ENCODE results near the gene PCDHB12. TPM values are rescaled to one million over a fixed set of nuclear protein-coding genes. Genes with fewer than 3 reads are reported as not detected.
"Not testable (repeated sequence)": the region's sequence is repeated elsewhere in the genome, so short reads cannot be mapped to it uniquely, and the experiment has no call there.

The PCDHB12 gene
- polyA plus RNA-seq, 1 donor (not counting 4 experiments of a cell fraction or from before 2014, with no cell fraction given): not detected

DNA sequence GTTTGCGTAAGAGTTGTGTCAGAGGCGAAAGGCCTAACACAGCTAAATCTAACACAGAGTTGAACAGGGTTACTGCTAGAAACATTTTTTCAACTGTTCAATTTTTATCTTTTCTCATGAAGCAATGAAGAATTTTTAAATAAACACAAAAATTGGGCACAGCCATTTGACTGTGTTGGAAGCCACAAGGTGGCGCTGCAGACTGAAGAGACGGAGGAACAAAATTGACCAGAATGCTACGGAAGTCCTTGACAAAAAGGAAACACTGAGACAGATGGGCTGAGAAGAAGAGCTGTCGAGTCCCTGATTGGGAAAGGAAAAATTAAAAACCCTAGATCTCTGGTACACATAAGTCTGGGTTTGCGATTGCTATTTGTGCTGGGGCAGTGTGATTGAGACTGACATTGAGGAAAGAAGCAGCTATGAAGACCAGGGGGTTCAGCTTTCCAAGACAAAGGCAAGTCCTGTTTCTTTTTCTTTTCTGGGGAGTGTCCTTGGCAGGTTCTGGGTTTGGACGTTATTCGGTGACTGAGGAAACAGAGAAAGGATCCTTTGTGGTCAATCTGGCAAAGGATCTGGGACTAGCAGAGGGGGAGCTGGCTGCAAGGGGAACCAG, 21.5 kb upstream of the PCDHB12 start, which contains the start of gene PCDHB9:
Gene PCDHB9 (plus strand): TSS at position 265 of the 616 bp plus-strand sequence. CDS start 158 bp downstream, at position 423.
- H4K20me1 ChIP-seq (ENCODE audit: control insufficient read depth, extremely low read depth, insufficient read depth, low read length): no peaks in the 10 kb centered on the region
- H3K4me1 ChIP-seq (ENCODE audit: control insufficient read depth, extremely low read depth, insufficient read depth, low read length): no peaks in the 10 kb centered on the region
- no peak for TF ChIP-seq EZH2 (IDR thresholded peaks at IDR 0.05; ENCODE audit: low read length)
- TF ChIP-seq CTCF (optimal IDR thresholded peaks at IDR 0.05 in 1 of 3, IDR thresholded peaks at IDR 0.05 in 1 of 3, conservative IDR thresholded peaks at IDR 0.05 in 1 of 3; ENCODE audit: extremely low read depth in 1 of 3, insufficient read depth in 2 of 3, low read length in 3 of 3): peak in 2 of 3 experiments; percentile 13 to 24
- H3K9me1 ChIP-seq (ENCODE audit: control insufficient read depth, extremely low read depth, insufficient read depth, low read length): no peaks in the 10 kb centered on the region
- H3K27me3 ChIP-seq (ENCODE audit: control insufficient read depth, extremely low read depth, insufficient read depth, low read length): no peaks in the 10 kb centered on the region
- no peak within 1 kb of the TSS for H3K9ac ChIP-seq (ENCODE audit: control insufficient read depth, extremely low read depth, insufficient read depth, low read length)
- no peak within 1 kb of the TSS for H3K4me3 ChIP-seq (ENCODE audit: control insufficient read depth in 2 of 3, extremely low read depth in 1 of 3, insufficient read depth in 2 of 3, low read depth in 1 of 3, low read length in 3 of 3)
- H3K36me3 ChIP-seq (ENCODE audit: control insufficient read depth in 2 of 2, extremely low read depth in 1 of 2, insufficient read depth in 2 of 2, low read length in 2 of 2): no peaks in the 10 kb centered on the region
- no peak within 1 kb of the TSS for H3K27ac ChIP-seq (ENCODE audit: control insufficient read depth, insufficient read depth, low read length)
- DNase-seq (ENCODE audit: low read depth, low spot score) (no peak), FAIRE-seq (no peak)
- dilution Hi-C loops (cut with MboI; ENCODE audit: extremely low pct_ligation_motif_present, low sequenced_read_pairs): no loop called here
- no peaks in the 10 kb centered on the region for H3K9me3 ChIP-seq (ENCODE audit: control insufficient read depth, low read depth, low read length)
- H3K79me2 ChIP-seq (ENCODE audit: control insufficient read depth, insufficient read depth, low read length): no peaks in the 10 kb centered on the region
- H2AFZ ChIP-seq (ENCODE audit: control insufficient read depth, low read length): no peak within 1 kb of the TSS
- H3K4me2 ChIP-seq (ENCODE audit: control insufficient read depth, extremely low read depth, insufficient read depth, low read depth, low read length): no peak within 1 kb of the TSS

DNA sequence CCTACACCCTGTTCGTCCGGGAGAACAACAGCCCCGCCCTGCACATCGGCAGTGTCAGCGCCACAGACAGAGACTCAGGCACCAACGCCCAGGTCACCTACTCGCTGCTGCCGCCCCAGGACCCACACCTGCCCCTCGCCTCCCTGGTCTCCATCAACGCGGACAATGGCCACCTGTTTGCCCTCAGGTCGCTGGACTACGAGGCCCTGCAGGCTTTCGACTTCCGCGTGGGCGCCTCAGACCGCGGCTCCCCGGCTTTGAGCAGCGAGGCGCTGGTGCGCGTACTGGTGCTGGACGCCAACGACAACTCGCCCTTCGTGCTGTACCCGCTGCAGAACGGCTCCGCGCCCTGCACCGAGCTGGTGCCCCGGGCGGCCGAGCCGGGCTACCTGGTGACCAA, 19.8 kb upstream of the PCDHB12 start:
- DNase-seq (ENCODE audit: low read depth, low spot score); H3K4me2 ChIP-seq (ENCODE audit: control insufficient read depth, extremely low read depth, insufficient read depth, low read depth, low read length); H3K27me3 ChIP-seq (ENCODE audit: control insufficient read depth, extremely low read depth, insufficient read depth, low read length); FAIRE-seq; H3K4me3 ChIP-seq (ENCODE audit: control insufficient read depth in 2 of 3, extremely low read depth in 1 of 3, insufficient read depth in 2 of 3, low read depth in 1 of 3, low read length in 3 of 3); H3K9ac ChIP-seq (ENCODE audit: control insufficient read depth, extremely low read depth, insufficient read depth, low read length); H3K4me1 ChIP-seq (ENCODE audit: control insufficient read depth, extremely low read depth, insufficient read depth, low read length); H3K9me3 ChIP-seq (ENCODE audit: control insufficient read depth, low read depth, low read length); H3K9me1 ChIP-seq (ENCODE audit: control insufficient read depth, extremely low read depth, insufficient read depth, low read length); dilution Hi-C loops (cut with MboI; ENCODE audit: extremely low pct_ligation_motif_present, low sequenced_read_pairs); H3K36me3 ChIP-seq (ENCODE audit: control insufficient read depth in 2 of 2, extremely low read depth in 1 of 2, insufficient read depth in 2 of 2, low read length in 2 of 2); H3K79me2 ChIP-seq (ENCODE audit: control insufficient read depth, insufficient read depth, low read length); H3K27ac ChIP-seq (ENCODE audit: control insufficient read depth, insufficient read depth, low read length); H4K20me1 ChIP-seq (ENCODE audit: control insufficient read depth, extremely low read depth, insufficient read depth, low read length); H2AFZ ChIP-seq (ENCODE audit: control insufficient read depth, low read length): not testable (repeated sequence)

DNA sequence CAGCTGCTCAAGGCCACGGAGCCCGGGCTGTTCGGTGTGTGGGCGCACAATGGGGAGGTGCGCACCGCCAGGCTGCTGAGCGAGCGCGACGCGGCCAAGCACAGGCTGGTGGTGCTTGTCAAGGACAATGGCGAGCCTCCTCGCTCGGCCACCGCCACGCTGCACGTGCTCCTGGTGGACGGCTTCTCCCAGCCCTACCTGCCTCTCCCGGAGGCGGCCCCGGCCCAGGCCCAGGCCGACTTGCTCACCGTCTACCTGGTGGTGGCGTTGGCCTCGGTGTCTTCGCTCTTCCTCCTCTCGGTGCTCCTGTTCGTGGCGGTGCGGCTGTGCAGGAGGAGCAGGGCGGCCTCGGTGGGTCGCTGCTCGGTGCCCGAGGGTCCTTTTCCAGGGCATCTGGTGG, 19.4 kb upstream of the PCDHB12 start:
- H3K9ac ChIP-seq (ENCODE audit: control insufficient read depth, extremely low read depth, insufficient read depth, low read length); FAIRE-seq; DNase-seq (ENCODE audit: low read depth, low spot score); H3K36me3 ChIP-seq (ENCODE audit: control insufficient read depth in 2 of 2, extremely low read depth in 1 of 2, insufficient read depth in 2 of 2, low read length in 2 of 2); H3K9me1 ChIP-seq (ENCODE audit: control insufficient read depth, extremely low read depth, insufficient read depth, low read length); H3K27ac ChIP-seq (ENCODE audit: control insufficient read depth, insufficient read depth, low read length); H2AFZ ChIP-seq (ENCODE audit: control insufficient read depth, low read length); H3K9me3 ChIP-seq (ENCODE audit: control insufficient read depth, low read depth, low read length); H3K27me3 ChIP-seq (ENCODE audit: control insufficient read depth, extremely low read depth, insufficient read depth, low read length); dilution Hi-C loops (cut with MboI; ENCODE audit: extremely low pct_ligation_motif_present, low sequenced_read_pairs); H3K4me3 ChIP-seq (ENCODE audit: control insufficient read depth in 2 of 3, extremely low read depth in 1 of 3, insufficient read depth in 2 of 3, low read depth in 1 of 3, low read length in 3 of 3); H3K79me2 ChIP-seq (ENCODE audit: control insufficient read depth, insufficient read depth, low read length); H4K20me1 ChIP-seq (ENCODE audit: control insufficient read depth, extremely low read depth, insufficient read depth, low read length); H3K4me2 ChIP-seq (ENCODE audit: control insufficient read depth, extremely low read depth, insufficient read depth, low read depth, low read length); H3K4me1 ChIP-seq (ENCODE audit: control insufficient read depth, extremely low read depth, insufficient read depth, low read length): not testable (repeated sequence)
